K562 (cell line): ENCODE data around the gene ZNF726. TPM values are rescaled to one million over a fixed set of nuclear protein-coding genes. Genes with fewer than 3 reads are reported as not detected.

Experiments
- ATAC-seq: fragments of 200-7000 bp; cut with Tn5 transposase; 3 replicates; pipeline ENCODE4 v1.9.1; 2020; ENCODE audit warnings: moderate library complexity
- BruUV-seq: library from RNA; stranded (reverse); fragments of 400-500 nt; replicated peaks from 2 replicates; lab custom pipeline; 2021; lab: Mats Ljungman, UMichigan
- CTCF ChIA-PET: fragments of 300-600 bp; formaldehyde crosslinking; extraction: SDS; loops from one replicate; lab custom pipeline; 2021; ENCODE audit warnings: low intra/inter-chr PET ratio; lab: Yijun Ruan, JAX
- POLR2A ChIA-PET: fragments of 300-600, 350-650 bp; sonication (Branson Sonifier 250); formaldehyde crosslinking; extraction: SDS; loops from one replicate; lab custom pipeline; 2021; ENCODE audit warnings: antibody characterized with exemption, inconsistent platforms; lab: Yijun Ruan, JAX
- DNase-seq, 4 experiments: peaks; one replicate each; pipeline versions ENCODE4 v3.0.0 to v3.0.0-alpha.2; 2011 to 2018; ENCODE audit warnings: low spot score in 3 of 4, mixed read lengths in 3 of 4; ENCODE audit errors: extremely low read depth in 1 of 4
- FAIRE-seq: peaks from 2 replicates; lab custom pipeline; 2011; peaks lifted over from hg19 to GRCh38; lab: Jason Lieb, UNC
- H2AFZ ChIP-seq: 2 replicates; pipeline ENCODE4 v1.6.0; 2011; ENCODE audit warnings: low read depth, low read length, control low read depth, inconsistent platforms
- H3K27ac ChIP-seq: fragments of 200-600 bp; 3 replicates; pipeline ENCODE4 v1.8.0; 2011; ENCODE audit warnings: low read depth, mild to moderate bottlenecking, control low read depth, inconsistent platforms, low read length, moderate library complexity, mixed read lengths; ENCODE audit errors: extremely low read depth
- H3K27me3 ChIP-seq, 2 experiments: fragments of 300-600 bp in 1 of 2; 2 replicates in 1 of 2; 3 replicates in 1 of 2; pipeline versions ENCODE4 v1.6.0 to v1.8.0; 2011; ENCODE audit warnings: inconsistent platforms in 2 of 2, low read length in 2 of 2, mild to moderate bottlenecking in 1 of 2, mixed read lengths in 1 of 2, moderate library complexity in 1 of 2; ENCODE audit not compliant: control insufficient read depth in 2 of 2, insufficient read depth in 2 of 2
- H3K36me3 ChIP-seq: fragments of 300-600 bp; 3 replicates; pipeline ENCODE4 v1.8.0; 2011; ENCODE audit warnings: mild to moderate bottlenecking, low read length, inconsistent platforms; ENCODE audit not compliant: control insufficient read depth, insufficient read depth
- H3K4me1 ChIP-seq, 2 experiments: fragments of 200-600 bp in 1 of 2; replicated peaks in 1 of 2; 2 replicates in 1 of 2; 3 replicates in 1 of 2; pipeline versions ENCODE4 v1.5.1 to v1.8.0; 2011; ENCODE audit warnings: inconsistent platforms in 2 of 2, low read length in 2 of 2, mild to moderate bottlenecking in 1 of 2, mixed read lengths in 1 of 2, moderate library complexity in 1 of 2; ENCODE audit not compliant: control insufficient read depth in 2 of 2, insufficient read depth in 2 of 2
- H3K4me2 ChIP-seq: 2 replicates; pipeline ENCODE4 v1.6.1; 2011; ENCODE audit warnings: low read length, control low read depth, inconsistent platforms, mixed read lengths; ENCODE audit not compliant: insufficient read depth
- H3K4me3 ChIP-seq: fragments of 200-600 bp; sonication (generic), shearing (Covaris generic); 2 replicates; pipeline ENCODE4 v1.5.1; 2016; ENCODE audit warnings: control low read depth, inconsistent platforms
- H3K79me2 ChIP-seq: fragments of 200-600 bp; 3 replicates; pipeline ENCODE4 v1.8.0; 2011; ENCODE audit warnings: low read length, inconsistent platforms; ENCODE audit not compliant: control insufficient read depth, insufficient read depth
- H3K9ac ChIP-seq, 2 experiments: 2 replicates each; pipeline versions ENCODE4 v1.6.0 to v1.6.1; 2011; ENCODE audit warnings: low read depth in 2 of 2, low read length in 2 of 2, control low read depth in 1 of 2, inconsistent platforms in 1 of 2, mild to moderate bottlenecking in 1 of 2, mixed read lengths in 1 of 2; ENCODE audit not compliant: insufficient read depth in 1 of 2
- H3K9me1 ChIP-seq: one replicate; pipeline ENCODE4 v1.6.0; 2011; ENCODE audit warnings: inconsistent platforms, mild to moderate bottlenecking, low read length, moderate library complexity; ENCODE audit not compliant: control insufficient read depth, insufficient read depth
- H3K9me3 ChIP-seq: replicated peaks from 2 replicates; pipeline ENCODE4 v1.5.1; 2011; ENCODE audit warnings: low read depth, low read length, inconsistent platforms; ENCODE audit not compliant: control insufficient read depth, insufficient read depth
- H4K20me1 ChIP-seq: replicated peaks from 2 replicates; pipeline ENCODE4 v1.6.1; 2011; ENCODE audit warnings: low read length, inconsistent platforms, mixed read lengths; ENCODE audit not compliant: control insufficient read depth, insufficient read depth
- FIP1L1 ChIP-seq: fragments of 200-400 bp; formaldehyde crosslinking; IDR thresholded peaks from 2 replicates; pipeline ENCODE4 v1.6.1; 2018; ENCODE audit warnings: mild to moderate bottlenecking, low read depth, low read length; ENCODE audit not compliant: poor library complexity, severe bottlenecking
- HMBOX1 ChIP-seq: sonication (generic); IDR thresholded peaks from 2 replicates; pipeline ENCODE4 v1.6.1; 2016
- LCOR ChIP-seq: sonication (generic); formaldehyde crosslinking; IDR thresholded peaks from 2 replicates; pipeline ENCODE4 v1.8.0; 2022; ENCODE audit warnings: mild to moderate bottlenecking, missing genetic modification reagents
- MTF1 ChIP-seq: fragments of 250-450 bp; sonication (Bioruptor Pico); IDR thresholded peaks from 2 replicates; pipeline ENCODE4 v1.9.0; 2021; ENCODE audit warnings: moderate library complexity, mild to moderate bottlenecking, inconsistent platforms, borderline replicate concordance
- MXI1 ChIP-seq: IDR thresholded peaks from 2 replicates; pipeline ENCODE4 v1.6.1; 2011; ENCODE audit warnings: low read depth, mild to moderate bottlenecking, improper control_type of control experiment, low read length
- NR4A1 ChIP-seq, 2 experiments: fragments of 250-450 bp in 1 of 2; fragments of 450-650 bp in 1 of 2; sonication (Bioruptor Pico) in 1 of 2; IDR thresholded peaks; 2 replicates each; pipeline versions ENCODE4 v1.4.0 to v1.6.1; 2016 to 2020; ENCODE audit warnings: mild to moderate bottlenecking in 2 of 2, missing compliant biosample characterization in 1 of 2, missing genetic modification characterization in 1 of 2, moderate library complexity in 1 of 2
- SAFB ChIP-seq: fragments of 200-400 bp; formaldehyde crosslinking; IDR thresholded peaks from 2 replicates; pipeline ENCODE4 v1.6.1; 2017; ENCODE audit warnings: low read depth, low read length, borderline replicate concordance
- STAT5A ChIP-seq: IDR thresholded peaks from 2 replicates; pipeline ENCODE4 v1.6.1; 2012; ENCODE audit warnings: low read length, inconsistent platforms, borderline replicate concordance
- SUPT5H ChIP-seq: fragments of 450-650 bp; IDR thresholded peaks from 2 replicates; pipeline ENCODE4 v1.6.1; 2016
- TSHZ1 ChIP-seq: fragments of 250-450 bp; sonication (Bioruptor Pico); IDR thresholded peaks from 2 replicates; pipeline ENCODE4 v1.4.0; 2020; ENCODE audit warnings: mild to moderate bottlenecking, moderate library complexity
- ZNF165 ChIP-seq: fragments of 250-450 bp; sonication (Bioruptor Pico); IDR thresholded peaks from 2 replicates; pipeline ENCODE4 v1.4.0; 2020; ENCODE audit warnings: borderline replicate concordance
- ZNF609 ChIP-seq: sonication (generic); formaldehyde crosslinking; IDR thresholded peaks from 2 replicates; pipeline ENCODE4 v1.8.1; 2023; ENCODE audit warnings: missing genetic modification reagents, mild to moderate bottlenecking, borderline replicate concordance
- ZNF699 ChIP-seq: fragments of 250-450 bp; sonication (Bioruptor Pico); IDR thresholded peaks from 2 replicates; pipeline ENCODE4 v1.8.0; 2021; ENCODE audit warnings: mild to moderate bottlenecking, moderate library complexity; ENCODE audit not compliant: insufficient replicate concordance
- WGBS: fragments of 100-300 bp; shearing (Covaris generic); methylation state at CpG from one replicate; pipeline ENCODE4 v1.1.6; 2016; ENCODE audit warnings: low coverage, mixed read lengths; ENCODE audit not compliant: insufficient coverage; ENCODE audit errors: missing lambda C conversion rate; 5-methylcytosine and 5-hydroxymethylcytosine counted together
- in situ Hi-C: fragments of 300-500 bp; cut with MboI; formaldehyde crosslinking; loops from 4 replicates; pipeline ENCODE4 v1.15.0; 2018; ENCODE audit warnings: inconsistent platforms, mixed read lengths
- intact Hi-C: fragments of 100-400 bp; cut with micrococcal nuclease; formaldehyde crosslinking; loops from 2 replicates; pipeline ENCODE4 v1.14.2; 2022
- polyA plus RNA-seq, 8 experiments: library from polyadenylated mRNA; depleted of rRNA in 4 of 8; stranded (reverse) in 5 of 8; unstranded in 3 of 8; fragments of >200 nt; fragmentation: Nextera tagmentation in 2 of 8; fragmentation: Illumina TruSeq in 1 of 8; extraction: Ambion mirVana in 2 of 8; extraction: Trizol in 1 of 8; gene quantifications; 2 replicates each; pipeline versions ENCODE4 v1.2.1 to v1.2.3, GENCODE V29; 2011 to 2014; ENCODE audit warnings: inconsistent platforms in 1 of 8, missing spikeins in 1 of 8
- total RNA-seq, 7 experiments: library from RNA; depleted of rRNA in 6 of 7; stranded (reverse); fragments of >200 nt in 6 of 7; fragmentation: Illumina TruSeq in 2 of 7; extraction: Trizol in 2 of 7; gene quantifications; 2 replicates each; pipeline versions ENCODE4 v1.2.1 to v1.2.3, GENCODE V29; 2011 to 2021; ENCODE audit warnings: low replicate concordance in 1 of 7

Gene ZNF726
- total and polyA plus RNA-seq, 9 of the 15 experiments (the other 6 are each of a cell fraction or from before 2014, with no cell fraction given): 8.6 to 20.8 (median 14.6) TPM

GRCh38 chr19:23887642-23888041 is 27.0 kb upstream of the ZNF726 start:
- ChIA-PET CTCF (interaction anchor here (0.6 kb wide), 1 partner anchor 147 kb away, joined by 5 read pairs; no protein-coding TSS in a partner anchor), POLR2A (interaction anchor here (0.6 kb wide), 2 partner anchors 29 to 147 kb away, joined by 3 read pairs; no protein-coding TSS in a partner anchor)
- no peak overlapping the region for H3K27ac ChIP-seq
- no peaks in the 10 kb centered on the region for H3K4me1 ChIP-seq
- H3K9me3 ChIP-seq: no peaks in the 10 kb centered on the region
- no peak overlapping the region for H2AFZ ChIP-seq
- no peaks in the 10 kb centered on the region for H3K79me2 ChIP-seq
- no peaks in the 10 kb centered on the region for H3K27me3 ChIP-seq
- H4K20me1 ChIP-seq: no peaks in the 10 kb centered on the region
- H3K36me3 ChIP-seq: no peaks in the 10 kb centered on the region
- no TSS peak for BruUV-seq
- H3K9me1 ChIP-seq: no peaks in the 10 kb centered on the region
- no peak for DNase-seq
- H3K4me2 ChIP-seq: no peak overlapping the region
- H3K4me3 ChIP-seq: no peak overlapping the region
- 2% methylated on average over 5 of the region's 5 CpGs for WGBS
- no peak for FAIRE-seq
- no peak for ATAC-seq
- intact Hi-C loops: no loop called here
- in situ Hi-C loops: no loop called here
- H3K9ac ChIP-seq: no peak overlapping the region
- TF ChIP-seq TSHZ1 (no peak), SUPT5H (no peak), SAFB (no peak), ZNF609 (no peak), MTF1 (CRISPR knock-in tag) (no peak), ZNF165 (CRISPR knock-in tag) (no peak), FIP1L1 (no peak), NR4A1 (CRISPR knock-in tag; IDR thresholded peaks at IDR 0.05) (no peak), NR4A1 (tag; IDR thresholded peaks at IDR 0.05) (no peak), MXI1 (no peak), ZNF699 (CRISPR knock-in tag) (no peak), STAT5A (no peak), HMBOX1 (no peak), LCOR (no peak)
